Keratinocyte (primary cell): ENCODE results near the gene ANKRD33. TPM values are rescaled to one million over a fixed set of nuclear protein-coding genes. Genes with fewer than 3 reads are reported as not detected.

ENCODE experiments used
- DNase-seq: peaks from one replicate; pipeline ENCODE4 v3.0.0-alpha.2; 2011; ENCODE audit warnings: low read depth, missing footprints, low spot score
- FAIRE-seq: peaks from 2 replicates; lab custom pipeline; 2011; peaks lifted over from hg19 to GRCh38; lab: Jason Lieb, UNC
- H2AFZ ChIP-seq: 2 replicates; pipeline ENCODE4 v1.6.0; 2012; ENCODE audit warnings: low read length, control low read depth, inconsistent platforms; ENCODE audit not compliant: control insufficient read depth
- H3K27ac ChIP-seq: 2 replicates; pipeline ENCODE4 v1.5.1; 2011; ENCODE audit warnings: low read length; ENCODE audit not compliant: control insufficient read depth, insufficient read depth
- H3K27me3 ChIP-seq: 3 replicates; pipeline ENCODE4 v1.6.0; 2011; ENCODE audit warnings: low read length; ENCODE audit not compliant: control insufficient read depth, insufficient read depth; ENCODE audit errors: extremely low read depth
- H3K36me3 ChIP-seq, 2 experiments: 2 replicates in 1 of 2; 3 replicates in 1 of 2; pipeline ENCODE4 v1.5.1; 2011; ENCODE audit warnings: low read length in 2 of 2, mild to moderate bottlenecking in 1 of 2; ENCODE audit not compliant: control insufficient read depth in 2 of 2, insufficient read depth in 2 of 2; ENCODE audit errors: extremely low read depth in 1 of 2
- H3K4me1 ChIP-seq: 3 replicates; pipeline ENCODE4 v1.5.1; 2011; ENCODE audit warnings: low read length; ENCODE audit not compliant: control insufficient read depth, insufficient read depth; ENCODE audit errors: extremely low read depth
- H3K4me2 ChIP-seq: 3 replicates; pipeline ENCODE4 v1.6.0; 2011; ENCODE audit warnings: low read depth, low read length; ENCODE audit not compliant: control insufficient read depth, insufficient read depth; ENCODE audit errors: extremely low read depth
- H3K4me3 ChIP-seq, 3 experiments: fragments of 200-600 bp in 1 of 3; sonication (generic) in 1 of 3; 2 replicates in 2 of 3; 3 replicates in 1 of 3; pipeline ENCODE4 v1.5.1; 2011 to 2016; ENCODE audit warnings: low read length in 3 of 3, mild to moderate bottlenecking in 3 of 3, control low read depth in 2 of 3, inconsistent platforms in 1 of 3, low read depth in 1 of 3, mixed read lengths in 1 of 3, mixed run types in 1 of 3, moderate library complexity in 1 of 3; ENCODE audit not compliant: control insufficient read depth in 2 of 3, insufficient read depth in 2 of 3; ENCODE audit errors: extremely low read depth in 1 of 3
- H3K79me2 ChIP-seq: 2 replicates; pipeline ENCODE4 v1.6.0; 2012; ENCODE audit warnings: low read length; ENCODE audit not compliant: control insufficient read depth, insufficient read depth
- H3K9ac ChIP-seq: 3 replicates; pipeline ENCODE4 v1.6.0; 2011; ENCODE audit warnings: low read length; ENCODE audit not compliant: control insufficient read depth, insufficient read depth; ENCODE audit errors: extremely low read depth
- H3K9me1 ChIP-seq: 3 replicates; pipeline ENCODE4 v1.6.0; 2011; ENCODE audit warnings: low read length; ENCODE audit not compliant: control insufficient read depth, insufficient read depth; ENCODE audit errors: extremely low read depth
- H3K9me3 ChIP-seq: 2 replicates; pipeline ENCODE4 v1.5.1; 2012; ENCODE audit warnings: low read depth, low read length; ENCODE audit not compliant: control insufficient read depth
- H4K20me1 ChIP-seq: 3 replicates; pipeline ENCODE4 v1.6.0; 2011; ENCODE audit warnings: low read length; ENCODE audit not compliant: control insufficient read depth, insufficient read depth; ENCODE audit errors: extremely low read depth
- CTCF ChIP-seq, 3 experiments: IDR thresholded peaks in 1 of 3; conservative IDR thresholded peaks in 1 of 3; optimal IDR thresholded peaks in 1 of 3; 2 replicates in 2 of 3; 3 replicates in 1 of 3; pipeline versions ENCODE3 to v1.5.1; 2011; ENCODE audit warnings: low read length in 3 of 3, mild to moderate bottlenecking in 3 of 3, moderate library complexity in 2 of 3, control low read depth in 1 of 3, inconsistent platforms in 1 of 3; ENCODE audit not compliant: insufficient read depth in 2 of 3; ENCODE audit errors: extremely low read depth in 1 of 3
- EZH2 ChIP-seq: IDR thresholded peaks from one replicate; pipeline ENCODE4 v1.6.1; 2012; ENCODE audit warnings: inconsistent platforms, mild to moderate bottlenecking, low read length, moderate library complexity
- dilution Hi-C: fragments of 300-500 bp; cut with MboI; formaldehyde crosslinking; loops from one replicate; pipeline ENCODE4 v1.7.0; 2020; ENCODE audit warnings: low sequenced_read_pairs; ENCODE audit not compliant: extremely low pct_ligation_motif_present
- polyA plus RNA-seq, 5 experiments: library from polyadenylated mRNA; depleted of rRNA in 3 of 5; stranded (reverse) in 3 of 5; stranded (forward) in 1 of 5; unstranded in 1 of 5; fragments of >200 nt; gene quantifications; 1 replicate in 1 of 5; 2 replicates in 3 of 5; 3 replicates in 1 of 5; pipeline versions ENCODE4 v1.2.1 to v1.2.3, GENCODE V29; 2011 to 2012; ENCODE audit warnings: missing spikeins in 2 of 5, low read depth in 1 of 5, low replicate concordance in 1 of 5

ANKRD33 gene
- polyA plus RNA-seq, 1 donor (not counting 4 experiments of a cell fraction or from before 2014, with no cell fraction given): not detected

- TF ChIP-seq EZH2 (no peak), CTCF (optimal IDR thresholded peaks at IDR 0.05 in 1 of 3, IDR thresholded peaks at IDR 0.05 in 1 of 3, conservative IDR thresholded peaks at IDR 0.05 in 1 of 3; ENCODE audit: extremely low read depth in 1 of 3, insufficient read depth in 2 of 3, low read length in 3 of 3) (no peak)
- dilution Hi-C loops: no loop called here
Measured at GRCh38 chr12:51898506-51898905, 10.6 kb downstream of the ANKRD33 start.

GRCh38 chr12:51898937-51899336 lies 11.0 kb downstream of the ANKRD33 start:
- dilution Hi-C loops: no loop called here
- no peak for TF ChIP-seq EZH2
- no peak for TF ChIP-seq CTCF (optimal IDR thresholded peaks at IDR 0.05 in 1 of 3, IDR thresholded peaks at IDR 0.05 in 1 of 3, conservative IDR thresholded peaks at IDR 0.05 in 1 of 3; ENCODE audit: extremely low read depth in 1 of 3, insufficient read depth in 2 of 3, low read length in 3 of 3)
- no peaks in the 10 kb centered on the region for H4K20me1 ChIP-seq
- no peaks in the 10 kb centered on the region for H3K4me1 ChIP-seq
- H3K27me3 ChIP-seq: peaks cover 3% of the 10 kb centered on the region
- no peaks in the 10 kb centered on the region for H3K79me2 ChIP-seq
- no peak overlapping the region for H2AFZ ChIP-seq
- no peak overlapping the region for H3K27ac ChIP-seq
- H3K9me3 ChIP-seq: no peaks in the 10 kb centered on the region
- no peak overlapping the region for H3K4me3 ChIP-seq
- H3K36me3 ChIP-seq: no peaks in the 10 kb centered on the region
- DNase-seq (no peak), FAIRE-seq (no peak)
- no peaks in the 10 kb centered on the region for H3K9me1 ChIP-seq
- H3K4me2 ChIP-seq: no peak overlapping the region
- no peak overlapping the region for H3K9ac ChIP-seq

More at GRCh38 chr12:51898506-51898905, 10.6 kb downstream of the ANKRD33 start:
- Histone ChIP-seq H2AFZ (no peak overlapping the region), H3K9me1 (no peaks in the 10 kb centered on the region), H3K9ac (no peak overlapping the region), H3K4me1 (no peaks in the 10 kb centered on the region), H3K79me2 (no peaks in the 10 kb centered on the region), H4K20me1 (no peaks in the 10 kb centered on the region), H3K27me3 (peaks cover 3% of the 10 kb centered on the region), H3K9me3 (no peaks in the 10 kb centered on the region), H3K27ac (no peak overlapping the region), H3K4me2 (no peak overlapping the region), H3K4me3 (no peak overlapping the region), H3K36me3 (no peaks in the 10 kb centered on the region)
- FAIRE-seq (no peak), DNase-seq (no peak)
